CD1c-positive myeloid dendritic cell (primary cell): Measurements from ENCODE around the gene NFIC.
A peak's percentile ranks its signal among the peaks of the same experiment; 100 is the strongest.
"Not testable (repeated sequence)": the region's sequence is repeated elsewhere in the genome, so short reads cannot be mapped to it uniquely, and the experiment has no call there.

ENCODE experiments used
- DNase-seq: peaks from one replicate; pipeline ENCODE4 v3.0.0-alpha.2; 2016; ENCODE audit errors: extremely low spot score

The NFIC gene

DNA sequence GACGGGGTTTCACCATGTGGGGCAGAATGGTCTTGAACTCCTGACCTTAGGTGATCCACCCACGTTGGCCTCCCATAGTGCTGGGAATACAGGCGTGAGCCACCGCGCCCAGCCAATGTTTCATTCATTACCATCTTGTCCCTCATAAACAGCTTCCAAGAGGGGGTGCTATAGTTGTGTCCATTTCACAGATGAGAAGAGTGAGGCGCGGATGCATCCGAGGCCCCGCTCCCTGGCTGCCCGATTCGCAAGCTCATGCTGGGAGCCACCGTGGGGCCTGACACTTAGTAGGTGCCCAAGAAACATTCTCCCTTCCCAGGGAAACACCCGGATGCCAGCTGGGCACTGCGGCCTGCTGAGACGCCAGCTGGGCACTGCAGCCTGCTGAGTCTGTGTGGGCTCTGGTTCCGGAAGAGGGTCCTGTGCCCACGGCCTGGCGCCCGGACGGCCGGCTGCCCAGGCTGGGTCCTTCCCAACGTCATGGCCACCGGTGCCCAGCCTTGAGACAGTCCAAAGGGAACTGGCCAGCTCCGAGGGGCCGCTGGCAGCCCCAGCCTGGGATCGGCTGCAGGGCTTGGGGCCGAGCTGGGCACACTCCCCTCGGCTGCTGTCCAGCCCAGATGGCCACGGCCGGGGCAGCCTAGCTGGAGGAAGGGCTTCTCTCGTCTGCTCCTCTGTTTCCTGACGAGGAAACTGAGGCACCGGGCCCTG is 54.7 kb downstream of the NFIC start:
- DNase-seq, result no peak

DNA sequence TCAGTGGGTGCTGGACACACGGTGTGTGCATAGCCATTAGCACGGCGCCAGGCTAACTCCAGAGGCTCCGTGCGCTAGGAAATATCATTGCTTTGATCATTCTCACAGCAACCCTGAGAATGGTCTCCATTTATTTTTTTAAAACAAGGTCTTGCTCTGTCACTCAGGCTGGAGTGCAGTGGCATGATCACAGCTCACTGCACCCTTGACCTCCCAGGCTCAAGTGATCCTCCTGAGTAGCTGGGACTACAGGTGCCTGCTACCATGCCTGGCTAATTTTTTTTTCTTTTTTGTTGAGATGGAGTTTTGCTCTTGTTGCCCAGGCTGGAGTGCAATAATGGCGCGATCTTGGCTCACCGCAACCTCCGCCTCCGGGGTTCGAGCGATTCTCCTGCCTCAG is 55.3 kb downstream of the NFIC start:
- not testable (repeated sequence) for DNase-seq

DNA sequence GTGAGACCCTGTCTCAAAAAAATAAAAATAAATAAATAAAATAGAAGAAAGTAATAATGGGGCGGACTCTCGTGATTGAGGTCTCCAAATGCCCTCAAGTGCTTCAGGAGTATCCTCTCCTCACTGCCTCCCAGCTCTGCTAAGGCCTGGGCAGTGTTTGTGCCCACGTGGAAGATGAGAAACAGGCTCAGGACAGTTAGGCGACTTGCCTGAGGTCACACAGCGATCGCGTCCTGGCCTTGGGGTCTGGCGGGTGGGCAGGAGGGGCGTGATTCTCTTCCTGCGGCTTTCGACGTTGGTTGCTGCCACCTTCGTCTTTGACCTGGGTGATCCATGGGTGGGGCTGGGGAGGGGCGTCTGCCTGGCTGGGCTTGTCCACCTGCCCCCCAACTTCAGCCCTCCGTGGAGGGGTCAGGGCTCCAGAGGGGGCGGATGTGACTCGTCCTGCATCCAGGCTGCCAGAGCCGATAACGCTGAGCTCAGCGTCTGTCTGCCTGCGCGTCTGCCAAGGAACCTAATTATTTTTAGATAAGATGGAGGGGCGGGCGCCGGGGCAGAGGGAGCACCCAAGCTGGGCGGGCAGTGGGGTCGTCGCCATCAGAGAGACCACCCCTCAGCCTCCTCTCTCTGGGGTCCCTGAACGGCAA is 56.9 kb downstream of the NFIC start:
- no peak for DNase-seq

DNA sequence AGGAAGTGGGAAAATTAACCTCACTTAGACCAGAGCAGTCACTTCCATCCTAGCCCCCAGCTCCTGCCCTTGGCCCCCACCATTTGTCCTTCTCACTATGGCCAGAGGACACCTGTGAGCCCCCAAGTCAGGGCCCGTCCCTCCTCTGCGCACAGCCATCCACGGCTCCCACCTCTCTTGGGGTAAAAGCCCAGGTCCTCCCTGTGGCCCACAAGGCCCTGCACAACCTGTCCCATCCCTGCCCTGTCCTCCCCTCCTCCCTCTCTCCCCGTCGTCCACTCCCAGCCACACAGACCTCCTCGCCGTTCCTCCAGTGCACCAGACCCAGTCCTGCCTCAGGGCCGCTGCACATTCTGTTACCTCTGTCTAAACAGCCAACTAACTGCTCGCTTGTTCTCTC is 60.0 kb downstream of the NFIC start:
- DNase-seq, result no peak

DNA sequence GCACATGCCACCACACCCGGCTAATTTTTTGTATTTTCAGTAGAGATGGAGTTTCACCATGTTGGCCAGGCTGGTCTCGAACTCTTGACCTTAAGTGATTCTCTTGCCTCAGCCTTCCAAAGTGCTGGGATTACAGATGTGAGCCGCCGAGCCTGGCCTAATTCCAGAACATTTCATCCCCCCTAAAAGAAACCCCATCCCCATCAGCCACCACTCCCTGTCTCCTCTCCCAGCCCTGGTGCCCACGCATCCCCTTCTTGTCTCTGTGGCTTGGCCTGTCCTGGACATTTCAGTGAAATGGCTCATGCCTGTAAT is 63.9 kb downstream of the NFIC start:
- DNase-seq, result not testable (repeated sequence)

DNA sequence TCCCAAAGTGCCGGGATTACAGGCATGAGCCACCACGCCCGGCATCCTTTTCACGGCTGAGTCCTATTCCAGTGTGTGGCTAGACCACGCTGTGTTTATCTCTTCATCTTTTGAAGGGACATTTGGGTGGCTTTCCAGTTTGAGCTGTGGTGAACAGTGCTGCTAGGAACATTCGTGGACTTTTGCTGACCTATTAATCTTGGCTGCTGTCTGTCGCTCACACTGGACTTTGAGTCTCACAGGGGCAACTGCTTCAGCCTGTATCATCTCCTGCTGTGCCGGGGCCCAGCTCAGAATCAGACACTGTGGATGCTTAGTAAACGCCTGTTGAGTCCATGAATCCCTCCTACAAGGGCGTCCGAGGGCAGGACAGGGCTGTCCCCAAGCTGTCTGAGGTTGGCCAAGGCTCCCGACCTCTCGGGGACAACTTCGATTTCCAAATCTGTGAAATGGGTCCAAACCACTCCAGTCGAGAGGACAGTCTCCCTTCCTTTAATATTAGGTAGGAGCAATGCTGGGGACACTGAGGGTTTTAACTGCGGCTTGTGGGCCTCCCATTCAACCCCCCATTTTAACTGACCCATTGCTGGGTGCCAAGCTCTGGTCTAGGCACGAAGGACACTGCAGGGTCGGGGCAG is 65.5 kb downstream of the NFIC start:
- no peak for DNase-seq

DNA sequence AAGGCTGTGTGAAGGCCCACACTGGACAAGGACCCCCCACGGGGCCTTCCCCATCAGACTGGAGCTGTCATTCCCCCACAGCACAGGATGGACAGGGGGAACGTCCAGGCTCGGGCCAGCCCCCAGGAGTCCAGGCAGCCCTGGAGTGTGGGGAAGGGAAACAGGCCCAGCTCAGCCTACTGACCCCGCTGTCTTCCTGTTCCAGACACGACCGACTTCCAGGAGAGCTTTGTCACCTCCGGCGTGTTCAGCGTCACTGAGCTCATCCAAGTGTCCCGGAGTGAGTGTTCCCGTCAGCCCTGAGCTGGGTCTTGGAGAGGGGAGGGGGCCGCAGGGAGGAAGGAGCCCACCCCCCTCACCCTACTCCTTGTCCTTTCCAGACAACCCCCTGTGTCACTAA is 66.9 kb downstream of the NFIC start:
- no peak for DNase-seq

DNA sequence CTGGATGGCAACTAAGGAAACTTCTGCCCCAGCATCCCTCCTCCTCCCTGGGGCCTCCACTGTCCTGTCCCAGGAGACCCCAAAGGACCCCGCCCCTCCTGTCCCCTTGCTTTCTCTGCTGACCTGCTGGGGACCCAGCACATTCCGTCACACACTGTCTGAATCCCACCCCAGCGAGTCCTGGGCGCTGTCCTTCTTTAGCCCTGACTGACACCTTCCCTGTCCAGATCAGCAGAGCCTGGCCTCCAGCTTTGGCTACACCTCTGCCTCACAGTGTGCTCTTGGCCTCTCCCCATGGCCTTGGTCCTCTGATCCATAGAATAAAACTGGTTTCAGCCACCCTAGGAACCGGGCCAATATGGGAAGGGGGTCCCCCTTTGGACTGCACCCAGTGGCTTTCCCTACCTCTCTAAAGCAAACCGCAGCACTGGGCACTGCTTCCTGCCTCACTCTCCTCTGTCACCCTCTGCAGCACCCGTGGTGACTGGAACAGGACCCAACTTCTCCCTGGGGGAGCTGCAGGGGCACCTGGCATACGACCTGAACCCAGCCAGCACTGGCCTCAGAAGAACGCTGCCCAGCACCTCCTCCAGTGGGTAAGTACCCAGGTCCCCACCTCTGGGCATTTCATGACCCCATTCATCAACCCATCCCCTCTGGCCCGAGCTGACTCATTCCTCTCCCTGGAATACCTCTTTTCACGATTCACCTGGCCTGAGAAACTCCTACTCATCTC is 67.6 kb downstream of the NFIC start:
- DNase-seq, result no peak

DNA sequence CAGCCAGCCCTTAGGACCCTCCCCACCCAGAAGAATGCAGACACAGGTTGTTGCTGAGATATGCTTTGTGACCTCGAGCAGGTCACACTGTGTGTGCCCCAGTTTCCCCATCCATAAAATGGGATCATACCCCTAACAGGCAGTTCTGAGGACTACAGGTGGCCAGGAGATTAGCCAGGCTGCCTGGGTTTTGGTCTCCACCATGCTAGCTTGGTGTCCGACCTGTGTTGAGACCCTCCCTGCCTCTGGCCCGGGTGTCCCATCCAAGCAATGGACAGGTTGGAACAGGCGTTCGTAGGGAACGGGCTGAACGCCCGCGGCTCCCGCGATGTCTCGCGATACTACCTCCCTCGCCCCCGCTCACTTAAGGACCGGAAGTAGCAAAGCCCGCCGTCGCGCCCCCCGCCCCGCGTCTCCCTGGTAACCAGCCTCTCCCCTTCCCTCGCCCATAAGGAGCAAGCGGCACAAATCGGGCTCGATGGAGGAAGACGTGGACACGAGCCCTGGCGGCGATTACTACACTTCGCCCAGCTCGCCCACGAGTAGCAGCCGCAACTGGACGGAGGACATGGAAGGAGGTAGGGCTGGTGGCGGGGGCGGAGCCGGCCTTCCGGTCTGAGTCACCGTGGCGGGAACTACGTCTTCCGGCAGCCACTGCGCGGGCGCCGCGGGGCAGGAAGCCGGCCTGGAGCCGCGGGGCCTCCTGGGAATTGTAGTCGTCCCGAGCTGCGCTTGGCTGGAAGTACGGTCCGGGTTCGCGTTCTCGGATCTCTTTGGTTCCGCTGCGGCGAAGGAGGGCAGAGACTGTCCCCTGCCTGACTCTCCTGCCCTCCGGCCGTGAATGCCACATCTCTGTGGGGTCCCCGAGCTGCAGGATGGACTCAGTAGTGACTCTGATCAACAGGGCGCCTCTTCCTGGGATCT is 68.5 kb downstream of the NFIC start:
- DNase-seq, result peak; percentile 99

DNA sequence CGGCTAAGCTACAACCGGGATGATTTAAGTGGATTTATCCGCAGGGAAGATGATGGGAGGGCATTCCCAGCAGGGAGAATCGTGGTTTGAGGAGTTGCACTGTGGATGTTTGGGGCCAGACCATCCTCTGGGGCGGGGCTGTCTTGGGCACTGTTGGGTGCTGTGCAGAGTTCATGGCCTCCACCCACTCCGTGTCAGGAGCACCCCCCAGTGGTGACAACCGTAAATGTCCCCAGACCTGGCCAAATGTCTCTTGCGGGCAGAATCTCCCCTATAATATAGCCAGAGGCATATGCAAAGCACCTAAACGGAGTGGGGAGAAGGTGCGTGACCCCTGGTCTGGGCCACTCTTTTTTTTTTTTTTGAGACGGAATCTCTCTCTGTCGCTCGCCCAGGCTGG is 73.7 kb downstream of the NFIC start:
- peak; percentile 67 for DNase-seq

DNA sequence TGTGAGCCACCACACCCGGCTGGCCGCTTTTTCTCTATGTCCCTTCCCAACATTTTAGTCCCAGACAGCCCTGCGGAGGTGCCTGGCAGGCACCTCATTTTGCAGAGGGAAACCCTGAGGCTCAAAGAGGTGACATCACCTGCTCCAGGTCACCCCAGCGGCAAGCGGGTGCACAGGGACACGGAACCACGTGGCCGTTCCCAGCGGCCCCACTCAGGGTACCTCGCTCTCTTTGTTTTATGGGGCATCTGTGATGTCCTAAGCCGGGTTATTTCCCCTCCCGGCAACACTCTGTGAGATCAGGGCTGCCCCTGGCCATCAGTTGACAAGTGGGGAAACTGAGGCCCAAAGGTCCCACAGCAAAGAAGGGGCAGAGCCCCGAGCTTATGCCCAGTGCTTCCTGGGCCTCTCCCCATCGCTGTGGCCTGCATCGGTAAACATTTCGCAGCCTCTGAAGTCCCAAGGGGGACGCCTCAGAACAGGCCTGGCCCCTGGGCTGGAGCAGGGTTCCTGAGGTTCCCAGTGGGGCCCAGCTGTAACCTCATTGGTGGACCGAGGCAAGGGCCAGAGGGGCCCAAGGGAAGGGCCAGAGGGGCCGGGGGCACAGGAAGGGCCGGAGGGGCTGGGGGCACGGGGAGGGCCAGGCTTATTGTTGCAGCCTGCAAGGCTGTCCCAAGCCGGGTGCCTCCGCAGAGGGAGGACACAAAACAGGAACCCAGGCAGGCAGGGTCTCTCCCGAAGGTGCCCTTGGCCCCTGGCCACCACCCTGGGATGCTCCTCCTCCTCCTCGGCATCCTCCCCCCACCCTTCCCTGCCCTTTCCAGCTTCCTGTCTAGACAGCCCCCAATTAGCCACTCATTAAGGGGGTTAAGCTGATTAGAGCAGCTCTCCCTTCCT is 75.0 kb downstream of the NFIC start:
- DNase-seq, result no peak

DNA sequence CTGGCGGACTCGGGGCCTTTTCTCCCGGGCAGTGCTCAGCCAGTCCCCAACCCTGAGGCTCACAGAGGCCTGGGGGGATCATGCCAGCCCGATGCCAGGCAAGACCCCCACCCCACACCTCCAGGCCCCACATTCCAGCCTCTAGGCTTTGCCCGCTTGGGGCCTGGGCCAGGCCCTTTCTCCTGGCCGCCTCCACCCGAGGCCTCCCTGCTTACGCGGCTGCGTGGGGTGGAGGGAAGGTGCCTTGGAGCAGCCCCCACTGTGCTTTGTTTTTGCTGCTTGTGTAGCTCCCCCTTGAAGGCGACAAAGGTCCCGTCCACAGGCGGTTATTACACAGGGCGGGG is 75.6 kb downstream of the NFIC start:
- no peak for DNase-seq

DNA sequence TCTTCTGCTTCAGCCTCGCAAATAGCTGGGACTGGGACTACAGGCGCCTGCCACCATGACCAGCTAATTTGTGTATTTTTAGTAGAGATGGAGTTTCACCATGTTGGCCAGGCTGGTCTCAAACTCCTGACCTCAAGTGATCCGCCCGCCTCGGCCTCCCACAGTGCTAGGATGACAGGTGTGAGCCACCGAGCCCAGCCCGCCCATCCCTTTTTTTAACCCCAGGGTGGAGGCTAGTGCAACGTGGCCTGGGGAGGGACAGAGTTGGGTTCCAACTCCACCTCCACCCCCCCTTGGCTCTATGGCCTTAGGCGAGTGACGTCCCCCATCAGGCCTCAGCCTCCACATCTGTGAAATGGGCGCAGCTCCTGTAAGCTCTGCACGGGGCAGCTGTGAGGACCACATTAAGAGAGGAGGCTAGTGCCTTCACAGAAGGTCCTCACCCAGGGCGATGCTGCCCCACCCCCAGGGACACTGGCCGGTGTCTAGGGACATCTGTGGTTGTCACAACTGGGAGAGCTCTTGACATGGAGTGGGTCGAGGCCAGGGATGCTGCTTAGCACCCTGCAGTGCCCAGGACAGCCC is 76.2 kb downstream of the NFIC start:
- no peak for DNase-seq

DNA sequence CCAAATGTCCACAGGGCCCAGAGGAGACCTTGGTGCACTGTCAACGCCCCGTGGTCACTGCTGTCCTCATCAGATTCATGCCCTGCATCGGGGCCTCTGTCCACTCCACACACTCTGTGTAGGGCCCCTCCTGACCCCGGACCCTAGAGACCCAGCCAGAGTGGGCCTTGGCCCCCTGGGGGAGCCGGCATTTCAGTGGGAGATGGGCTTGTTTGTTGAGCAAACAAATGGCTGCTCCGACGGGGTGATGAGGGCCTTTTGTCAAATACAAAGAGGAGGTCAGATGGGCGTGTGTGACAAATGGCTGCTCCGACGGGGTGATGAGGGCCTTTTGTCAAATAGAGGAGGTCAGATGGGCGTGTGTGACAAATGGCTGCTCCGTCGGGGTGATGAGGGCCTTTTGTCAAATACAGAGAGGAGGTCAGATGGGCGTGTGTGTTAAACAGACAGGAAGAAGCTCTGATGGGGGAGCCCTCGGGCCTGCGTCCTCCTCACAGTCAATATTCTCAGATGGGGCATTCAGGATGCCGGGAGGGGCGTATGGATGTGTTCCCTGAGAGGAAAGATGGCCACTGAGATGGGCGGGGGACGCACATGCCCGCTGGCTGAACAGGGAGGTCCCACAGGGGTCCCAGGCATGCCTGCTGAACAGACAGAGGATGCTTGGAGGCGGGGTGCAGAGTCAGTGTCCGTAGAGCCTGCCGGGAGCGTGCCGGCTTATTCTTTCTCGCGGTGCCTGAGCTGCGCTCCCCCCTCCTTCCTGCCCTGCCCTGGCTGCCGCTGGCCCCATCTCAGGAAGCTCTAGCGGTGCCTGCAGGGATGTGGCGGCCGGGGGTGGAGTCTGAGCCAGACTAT is 77.7 kb downstream of the NFIC start:
- DNase-seq, result no peak

DNA sequence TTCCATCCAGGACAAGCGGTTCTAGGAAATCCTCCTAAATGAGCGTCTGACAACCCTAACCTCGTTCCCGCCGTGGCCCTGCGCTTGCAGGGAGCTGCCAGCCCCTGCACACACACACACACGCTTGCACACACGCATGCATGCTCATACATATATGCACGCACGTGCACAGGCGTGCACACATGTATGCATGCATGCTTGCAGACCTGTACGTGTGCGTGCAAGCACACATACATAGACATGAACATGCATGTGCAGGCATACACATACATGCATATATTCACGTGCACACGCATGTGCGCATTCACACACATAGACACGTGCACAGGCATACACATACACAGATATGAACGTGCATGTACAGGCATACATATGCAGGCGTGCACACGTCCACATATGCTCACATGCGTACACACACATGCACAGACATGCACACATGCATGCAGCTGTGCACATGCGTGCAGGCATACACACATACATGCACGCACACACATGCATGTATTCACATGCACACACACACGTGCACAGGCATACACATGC is 78.4 kb downstream of the NFIC start:
- DNase-seq, result no peak

DNA sequence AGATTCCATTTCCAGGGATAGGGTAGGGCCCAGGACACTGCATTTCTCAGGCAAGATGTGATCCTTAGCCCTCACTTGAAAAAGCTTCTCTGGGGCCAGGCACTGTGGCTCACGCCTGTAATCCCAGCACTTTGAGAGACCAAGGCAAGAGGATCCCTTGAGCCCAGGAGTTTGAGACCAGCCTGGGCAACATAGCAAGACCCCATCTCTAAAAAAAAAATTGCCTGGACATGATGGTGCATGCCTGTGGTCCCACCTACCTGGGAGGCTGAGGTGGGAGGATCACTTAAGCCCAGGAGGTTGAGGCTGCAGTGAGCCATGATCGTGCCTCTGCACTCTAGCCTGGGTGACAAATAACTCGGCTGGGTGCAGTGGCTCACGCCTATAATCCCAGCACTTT is 80.3 kb downstream of the NFIC start:
- DNase-seq, result not testable (repeated sequence)

DNA sequence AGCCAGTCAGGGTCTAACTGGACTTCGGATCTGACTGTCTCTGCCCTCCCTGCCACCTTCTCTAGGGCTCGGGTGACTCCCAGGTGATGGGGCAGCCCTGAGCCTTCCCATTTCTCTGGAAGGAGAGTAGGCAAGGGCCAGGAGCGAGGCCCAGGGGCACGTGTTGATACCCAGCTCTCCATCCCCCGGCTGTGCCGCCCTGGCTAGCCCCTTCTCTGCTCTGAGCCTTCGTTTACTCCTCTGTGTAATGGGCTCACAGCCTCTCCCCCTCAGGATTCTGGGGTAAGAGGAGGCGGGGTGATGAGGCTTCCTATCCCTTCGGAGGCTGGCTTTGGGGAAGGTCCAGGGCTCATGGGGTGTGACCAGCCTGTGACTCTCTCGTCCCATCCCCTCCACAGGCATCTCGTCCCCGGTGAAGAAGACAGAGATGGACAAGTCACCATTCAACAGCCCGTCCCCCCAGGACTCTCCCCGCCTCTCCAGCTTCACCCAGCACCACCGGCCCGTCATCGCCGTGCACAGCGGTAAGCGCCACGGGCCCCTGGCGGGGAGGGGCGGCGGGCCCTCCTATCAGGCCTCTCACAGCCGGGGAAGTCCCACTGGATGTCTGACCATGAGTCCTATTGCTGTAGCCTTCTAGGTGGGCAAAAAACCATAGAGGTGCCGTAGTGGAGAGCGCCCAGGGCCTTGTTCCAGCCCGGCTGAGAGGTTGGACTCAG is 82.4 kb downstream of the NFIC start:
- DNase-seq, result no peak

DNA sequence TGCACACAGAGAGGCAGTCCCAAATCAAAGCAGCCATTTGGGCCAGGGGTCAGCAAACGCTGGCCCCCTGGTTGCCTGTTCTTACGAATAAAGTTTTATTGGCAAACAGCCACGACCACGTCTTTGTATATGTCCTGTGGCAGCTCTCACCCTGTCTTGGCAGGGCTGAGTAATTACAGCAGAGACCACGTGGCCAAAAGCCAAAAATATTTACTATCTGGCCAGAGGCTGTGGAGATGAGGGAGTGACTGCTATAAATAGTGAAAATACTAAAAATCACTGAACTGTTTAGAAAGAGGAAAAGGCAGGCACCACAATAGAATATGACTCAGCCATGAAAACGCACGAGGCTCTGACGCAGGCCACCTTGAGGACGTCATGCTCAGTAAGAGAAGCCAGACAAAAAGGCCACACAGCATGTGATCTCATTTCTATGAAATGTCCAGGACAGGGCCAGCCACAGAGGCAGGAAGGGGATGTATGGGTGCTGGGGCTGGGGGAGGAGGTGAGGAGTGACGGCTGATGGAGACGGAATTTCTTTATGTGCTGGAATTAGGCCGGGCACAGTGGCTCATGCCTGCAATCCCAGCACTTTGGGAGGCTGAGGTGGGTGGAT is 84.5 kb downstream of the NFIC start:
- peak; percentile 88 for DNase-seq
